Hepatocyte (in vitro differentiated cells): ENCODE measurements around the gene C1QL4.

ENCODE experiments used
- EZH2 ChIP-seq: fragments of 200-600 bp; sonication (generic); IDR thresholded peaks from 2 replicates; pipeline ENCODE4 v1.6.1; 2016; ENCODE audit warnings: antibody characterized with exemption, mild to moderate bottlenecking, borderline replicate concordance
- TF ChIP-seq, protein P1 (sequence below): fragments of 200-600 bp; sonication (generic); IDR thresholded peaks from 2 replicates; pipeline ENCODE4 v1.5.1; 2016; ENCODE audit warnings: antibody characterized with exemption, mild to moderate bottlenecking; ENCODE audit not compliant: poor library complexity

DNA sequence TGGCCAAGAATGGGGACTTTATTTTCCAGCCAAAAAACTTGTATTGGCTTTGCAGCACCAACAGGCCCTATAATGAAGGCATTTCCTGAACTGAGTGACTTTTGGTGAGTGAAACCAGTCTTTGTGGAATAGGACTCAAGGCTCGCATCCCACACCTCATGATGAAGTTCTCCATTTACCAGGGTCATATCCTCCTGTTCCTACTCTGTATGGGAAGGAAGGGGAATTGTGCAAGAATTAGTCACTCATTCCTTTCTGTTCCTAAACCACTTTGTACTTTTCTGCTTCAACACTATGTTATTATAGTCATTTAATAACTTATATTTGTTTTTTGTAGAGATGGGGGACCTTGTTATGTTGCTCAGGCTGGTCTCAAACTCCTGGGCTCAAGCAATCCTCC, 28.0 kb upstream of the C1QL4 start:
- TF ChIP-seq, protein P1, sequence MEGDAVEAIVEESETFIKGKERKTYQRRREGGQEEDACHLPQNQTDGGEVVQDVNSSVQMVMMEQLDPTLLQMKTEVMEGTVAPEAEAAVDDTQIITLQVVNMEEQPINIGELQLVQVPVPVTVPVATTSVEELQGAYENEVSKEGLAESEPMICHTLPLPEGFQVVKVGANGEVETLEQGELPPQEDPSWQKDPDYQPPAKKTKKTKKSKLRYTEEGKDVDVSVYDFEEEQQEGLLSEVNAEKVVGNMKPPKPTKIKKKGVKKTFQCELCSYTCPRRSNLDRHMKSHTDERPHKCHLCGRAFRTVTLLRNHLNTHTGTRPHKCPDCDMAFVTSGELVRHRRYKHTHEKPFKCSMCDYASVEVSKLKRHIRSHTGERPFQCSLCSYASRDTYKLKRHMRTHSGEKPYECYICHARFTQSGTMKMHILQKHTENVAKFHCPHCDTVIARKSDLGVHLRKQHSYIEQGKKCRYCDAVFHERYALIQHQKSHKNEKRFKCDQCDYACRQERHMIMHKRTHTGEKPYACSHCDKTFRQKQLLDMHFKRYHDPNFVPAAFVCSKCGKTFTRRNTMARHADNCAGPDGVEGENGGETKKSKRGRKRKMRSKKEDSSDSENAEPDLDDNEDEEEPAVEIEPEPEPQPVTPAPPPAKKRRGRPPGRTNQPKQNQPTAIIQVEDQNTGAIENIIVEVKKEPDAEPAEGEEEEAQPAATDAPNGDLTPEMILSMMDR: no peak
- TF ChIP-seq EZH2: no peak
